Activated CD4-positive, alpha-beta T cell treated with anti-CD3 and anti-CD28 coated beads for 4 hours (primary cell): ENCODE measurements around the gene SOCS3.
"Not testable (repeated sequence)": the region's sequence is repeated elsewhere in the genome, so short reads cannot be mapped to it uniquely, and the experiment has no call there.

Source experiments
- DNase-seq, 2 donors: peaks; one replicate each; pipeline ENCODE4 v3.0.0-alpha.2; 2020

Gene SOCS3

GRCh38 chr17:78347453-78347852 lies 12.4 kb downstream of the SOCS3 start:
- DNase-seq, result no peak

GRCh38 chr17:78346605-78347250 lies 13.1 kb downstream of the SOCS3 start:
- no peak for DNase-seq

GRCh38 chr17:78345791-78346494 lies 13.9 kb downstream of the SOCS3 start:
- DNase-seq, result no peak

- no peak for DNase-seq
These were observed 14.7 kb downstream of the SOCS3 start for GRCh38 chr17:78345172-78345571.

- no peak for DNase-seq
These were observed 15.2 kb downstream of the SOCS3 start for GRCh38 chr17:78344666-78345065.

- DNase-seq, result peak; percentile 71 to 81
These were observed 16.2 kb downstream of the SOCS3 start for GRCh38 chr17:78343543-78344201.

- DNase-seq, result peak; percentile 12 to 18
These were observed 16.7 kb downstream of the SOCS3 start for GRCh38 chr17:78343187-78343542.

GRCh38 chr17:78342449-78343186 lies 17.3 kb downstream of the SOCS3 start:
- DNase-seq, result no peak

GRCh38 chr17:78341559-78342448 lies 18.1 kb downstream of the SOCS3 start:
- peak in 1 of 2 donors; percentile 10 for DNase-seq

GRCh38 chr17:78340183-78340955 lies 19.5 kb downstream of the SOCS3 start:
- DNase-seq, result no peak

- DNase-seq, result peak in 1 of 2 donors; percentile 54
These were observed 21.2 kb downstream of the SOCS3 start for GRCh38 chr17:78338486-78339259.

GRCh38 chr17:78337244-78338109 lies 22.4 kb downstream of the SOCS3 start:
- DNase-seq, result no peak

- DNase-seq, result no peak
These were observed 24.7 kb downstream of the SOCS3 start for GRCh38 chr17:78335209-78335608.

- no peak for DNase-seq
These were observed 26.9 kb downstream of the SOCS3 start for GRCh38 chr17:78332991-78333390.

GRCh38 chr17:78331355-78331754 lies 28.5 kb downstream of the SOCS3 start:
- DNase-seq, result not testable (repeated sequence)

GRCh38 chr17:78330570-78331224 lies 29.2 kb downstream of the SOCS3 start:
- DNase-seq, result no peak

- DNase-seq, result no peak
These were observed 30.4 kb downstream of the SOCS3 start for GRCh38 chr17:78329263-78330059.

GRCh38 chr17:78327880-78328279 lies 32.0 kb downstream of the SOCS3 start:
- DNase-seq, result no peak
